Stimulated activated CD4-positive, alpha-beta T cell treated with anti-CD3 and anti-CD28 coated beads, Interleukin-4, amount 100 ng/mL, for 1 hour (primary cell): ENCODE data around the gene LACRT.
A peak's percentile ranks its signal among the peaks of the same experiment; 100 is the strongest.

Experiments used
- DNase-seq: peaks from one replicate; pipeline ENCODE4 v3.0.0-alpha.2; 2020

Gene LACRT

GRCh38 chr12:54631988-54632728 is 2.5 kb downstream of the LACRT start:
- DNase-seq = no peak

- DNase-seq = no peak
Observed at GRCh38 chr12:54631551-54631950, 3.1 kb downstream of the LACRT start.

DNA sequence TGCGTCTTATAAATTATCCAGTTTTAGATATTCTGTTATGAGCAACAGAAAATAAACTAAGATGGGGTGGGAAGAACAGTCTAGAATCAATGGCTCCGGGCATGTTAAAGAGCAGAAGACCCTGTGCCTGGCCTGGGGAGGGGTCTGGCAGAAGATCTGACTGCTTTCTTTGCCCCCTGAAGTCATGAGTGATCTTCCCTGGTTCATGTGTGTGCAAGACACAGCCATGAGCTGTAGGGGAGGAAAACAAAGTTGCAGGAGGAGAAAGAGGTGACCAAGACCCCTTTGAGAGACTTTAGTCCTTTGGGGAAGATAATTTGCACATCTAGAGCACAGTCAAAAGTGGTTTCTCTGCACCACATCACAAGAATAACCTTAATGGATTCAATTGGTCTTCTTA is 4.8 kb downstream of the LACRT start:
- DNase-seq = no peak

GRCh38 chr12:54628186-54628846 is 6.4 kb downstream of the LACRT start:
- DNase-seq = no peak

DNA sequence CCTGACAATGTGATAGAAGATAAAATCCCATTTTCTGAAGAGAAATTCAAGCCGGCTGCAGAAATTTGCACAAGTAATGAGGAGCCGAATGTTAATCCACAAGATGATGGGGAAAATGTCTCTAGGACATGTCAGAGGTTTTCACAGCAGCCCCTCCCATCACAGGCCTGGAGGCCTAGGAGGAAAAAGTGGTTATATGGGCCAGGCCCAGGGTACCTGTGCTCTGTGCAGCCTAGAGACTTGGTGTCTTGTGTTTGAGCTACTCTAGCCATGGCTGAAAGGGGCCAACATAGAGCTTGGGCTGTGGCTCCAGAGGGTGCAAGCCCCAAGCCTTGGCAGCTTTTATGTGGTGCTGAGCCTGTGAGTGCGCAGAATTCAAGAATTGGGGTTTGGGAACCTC is 7.4 kb downstream of the LACRT start:
- DNase-seq = no peak

- DNase-seq = no peak
Observed at GRCh38 chr12:54625598-54625997, 9.1 kb downstream of the LACRT start.

- DNase-seq = no peak
Observed at GRCh38 chr12:54624315-54625279, 10.1 kb downstream of the LACRT start.

DNA sequence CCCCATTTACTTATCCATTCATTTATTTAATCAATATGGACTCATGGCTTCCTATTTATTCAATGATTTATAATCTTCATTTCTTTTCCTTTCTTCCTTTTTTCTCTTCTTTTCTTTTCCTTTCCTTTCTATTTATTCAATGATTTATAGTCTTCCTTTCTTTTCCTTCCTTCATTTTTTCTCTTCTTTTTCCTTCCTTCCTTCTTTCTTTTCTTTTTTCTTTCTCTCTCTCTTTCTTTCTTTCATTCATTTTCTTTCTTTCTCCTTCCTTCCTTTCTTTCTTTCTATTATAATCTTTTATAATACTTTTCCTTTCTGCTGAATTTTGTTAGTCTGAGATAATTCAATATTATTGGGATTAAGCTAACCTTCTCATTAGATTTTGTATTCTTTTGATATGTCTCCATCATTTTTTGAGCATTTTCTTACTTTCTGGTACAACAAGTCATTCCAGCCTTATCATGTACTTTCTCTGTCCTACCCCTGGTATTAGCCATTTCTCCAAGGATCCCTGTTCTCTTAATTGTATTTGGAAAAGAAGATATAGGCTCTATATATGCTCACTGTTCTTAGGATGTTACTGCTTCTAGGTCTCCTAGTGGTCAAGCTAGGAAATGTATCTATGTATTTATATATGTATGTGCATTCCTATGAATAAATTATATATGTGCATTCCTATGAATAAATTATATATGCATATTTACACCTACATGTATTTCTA is 12.1 kb downstream of the LACRT start:
- no peak for DNase-seq

GRCh38 chr12:54616933-54617680 is 17.6 kb downstream of the LACRT start:
- DNase-seq = no peak

DNA sequence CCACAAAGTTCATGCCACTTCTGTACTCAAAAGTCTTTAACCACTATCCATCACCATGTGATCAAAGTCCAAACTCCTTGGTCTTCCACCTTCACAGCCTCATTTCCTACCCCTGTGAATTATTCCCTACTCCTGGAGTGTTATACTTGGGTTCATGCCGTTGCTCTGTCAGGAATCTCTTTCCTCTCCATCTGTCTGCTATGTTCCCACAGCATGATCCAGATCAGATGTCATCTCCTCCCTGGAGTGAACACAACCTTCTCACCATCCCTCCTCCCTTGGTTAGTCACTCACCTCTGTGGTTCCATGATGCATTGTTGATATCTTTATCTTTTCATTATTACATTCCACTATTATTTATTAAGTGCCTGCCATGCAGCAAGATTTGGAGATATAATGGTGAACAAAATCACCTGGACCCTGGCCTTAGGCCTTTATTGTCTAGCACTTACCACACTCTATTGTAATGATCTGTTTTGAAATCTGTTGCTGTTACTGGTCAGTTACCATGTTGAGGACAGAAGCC is 22.4 kb downstream of the LACRT start:
- no peak for DNase-seq

GRCh38 chr12:54611715-54612149 is 23.0 kb downstream of the LACRT start:
- no peak for DNase-seq

- no peak for DNase-seq
Observed at GRCh38 chr12:54608769-54609168, 25.9 kb downstream of the LACRT start.

DNA sequence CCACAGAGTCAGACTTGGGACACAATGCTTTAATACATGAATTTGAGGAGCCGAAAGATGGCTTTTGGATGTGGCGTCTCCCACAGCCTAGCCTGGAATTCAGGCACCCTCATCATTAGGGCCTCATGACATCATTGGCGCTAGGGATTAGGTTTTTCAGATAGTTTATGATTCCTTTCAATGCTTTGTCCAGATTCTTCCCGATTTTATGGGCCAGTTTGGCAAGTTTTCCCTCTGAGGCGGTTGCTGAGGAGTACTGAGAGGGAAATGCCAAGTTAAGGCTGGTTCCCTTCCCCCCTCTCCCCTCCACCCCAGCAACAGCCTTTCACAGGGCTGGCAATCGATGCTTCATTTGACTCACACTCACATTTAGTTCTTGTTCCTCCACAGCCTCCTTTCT is 26.5 kb downstream of the LACRT start:
- DNase-seq = no peak

DNA sequence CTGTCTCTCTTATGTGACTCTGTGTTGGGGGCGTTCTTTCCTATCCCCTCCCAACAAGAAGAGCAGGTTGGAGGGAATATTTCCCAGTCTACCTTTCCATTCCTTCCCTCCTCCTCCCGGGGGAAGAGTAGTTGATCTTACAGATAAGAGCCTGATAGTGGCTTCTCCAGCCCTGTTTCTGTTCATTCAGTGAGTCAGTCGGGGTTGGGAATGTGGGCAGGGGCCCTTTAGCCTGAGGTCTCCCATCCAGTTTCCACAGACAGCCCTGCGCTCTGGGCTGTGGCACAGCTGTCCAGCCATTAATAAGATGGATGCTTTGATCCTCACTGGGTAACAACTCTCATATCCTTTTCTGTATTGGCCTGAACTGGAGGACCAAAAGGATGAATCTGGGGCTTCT is 28.1 kb downstream of the LACRT start:
- DNase-seq = no peak

DNA sequence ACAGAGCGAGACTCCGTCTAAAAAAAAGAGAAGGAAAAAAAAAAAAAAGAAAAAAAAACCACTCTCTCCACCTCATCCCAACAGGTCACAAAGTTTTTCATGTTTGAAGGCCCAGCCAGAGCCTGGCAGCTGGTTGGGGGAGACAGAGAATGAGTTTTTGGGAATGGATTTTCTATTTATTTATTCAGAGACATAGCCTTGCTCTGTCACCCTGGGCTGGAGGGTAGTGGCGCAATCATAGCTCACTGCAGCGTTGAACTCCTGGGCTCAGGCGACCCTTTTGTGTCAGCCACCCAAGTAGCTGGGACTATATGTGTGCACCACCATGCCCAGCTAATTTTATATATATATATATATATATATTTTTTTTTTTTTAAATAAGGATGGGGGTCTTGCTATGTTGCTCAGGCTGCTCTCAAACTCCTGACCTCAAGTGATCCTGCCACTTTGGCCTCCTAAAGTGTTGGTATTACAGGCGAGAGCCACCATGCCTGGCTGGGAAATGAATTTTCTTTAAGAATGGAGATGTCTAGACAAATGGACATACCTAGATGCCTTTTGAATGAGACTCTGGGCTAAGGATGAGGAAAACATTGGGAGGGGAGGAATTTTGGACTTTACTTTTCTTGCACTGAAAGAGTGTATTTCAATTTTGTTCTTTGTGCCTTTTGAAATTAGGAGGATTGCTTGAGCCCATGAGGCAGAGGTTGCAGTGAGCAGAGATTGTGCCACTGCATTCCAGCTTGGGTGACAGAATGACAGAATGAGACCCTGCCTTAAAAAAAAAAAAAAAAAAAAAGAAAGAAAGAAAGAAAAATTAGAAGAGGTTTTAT is 29.3 kb downstream of the LACRT start:
- no peak for DNase-seq

GRCh38 chr12:54604436-54604835 is 30.3 kb downstream of the LACRT start:
- DNase-seq = no peak

DNA sequence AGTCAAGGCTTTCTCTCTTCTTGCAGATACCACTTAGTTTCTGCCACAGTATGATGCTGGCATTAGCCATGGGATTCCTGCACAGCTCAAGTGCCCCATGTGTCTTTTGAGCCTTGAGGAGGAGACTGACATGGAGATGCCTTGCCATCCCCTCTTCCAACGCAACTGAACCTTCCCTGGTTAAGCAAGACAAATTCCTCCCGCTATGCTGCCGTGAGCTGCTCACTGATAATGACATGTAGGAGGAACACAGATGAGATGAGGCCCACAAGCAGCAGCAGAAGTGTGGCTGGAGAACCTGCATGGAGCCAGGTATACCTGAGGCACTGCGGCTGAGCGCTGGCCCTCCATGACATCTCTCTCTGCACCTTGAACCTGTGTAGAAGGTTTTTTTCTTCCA is 30.8 kb downstream of the LACRT start:
- DNase-seq = no peak

DNA sequence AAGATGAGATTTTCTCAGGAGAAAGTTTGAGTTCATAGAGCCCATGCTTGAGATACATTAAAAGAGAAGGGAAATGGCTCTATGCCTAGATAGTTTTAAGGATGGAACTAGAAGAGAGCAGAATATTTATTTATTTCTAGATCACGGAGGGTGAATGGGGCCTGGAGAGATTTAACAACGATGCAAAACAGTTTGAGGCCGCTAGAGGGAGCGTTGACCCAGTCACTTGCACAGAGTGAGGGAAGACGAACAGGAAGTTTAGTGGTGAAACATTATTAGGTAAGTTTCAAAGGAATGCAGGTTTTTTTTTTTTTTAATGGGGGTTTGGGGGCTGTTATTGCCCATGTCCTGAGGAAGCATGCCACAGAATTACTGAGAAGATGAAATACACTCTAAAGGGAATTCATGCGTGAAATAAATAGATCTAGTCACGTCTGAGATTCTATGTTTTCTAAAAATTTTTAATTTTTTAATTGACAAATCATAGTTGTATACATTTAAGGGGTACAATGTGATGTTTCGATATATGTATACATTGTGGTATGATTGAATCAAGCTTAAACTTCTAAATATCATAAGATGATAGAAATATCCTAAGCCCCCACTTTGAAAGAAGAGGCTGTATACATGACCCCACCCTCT is 31.4 kb downstream of the LACRT start:
- DNase-seq = peak; percentile 58

GRCh38 chr12:54602661-54603060 is 32.0 kb downstream of the LACRT start:
- no peak for DNase-seq

DNA sequence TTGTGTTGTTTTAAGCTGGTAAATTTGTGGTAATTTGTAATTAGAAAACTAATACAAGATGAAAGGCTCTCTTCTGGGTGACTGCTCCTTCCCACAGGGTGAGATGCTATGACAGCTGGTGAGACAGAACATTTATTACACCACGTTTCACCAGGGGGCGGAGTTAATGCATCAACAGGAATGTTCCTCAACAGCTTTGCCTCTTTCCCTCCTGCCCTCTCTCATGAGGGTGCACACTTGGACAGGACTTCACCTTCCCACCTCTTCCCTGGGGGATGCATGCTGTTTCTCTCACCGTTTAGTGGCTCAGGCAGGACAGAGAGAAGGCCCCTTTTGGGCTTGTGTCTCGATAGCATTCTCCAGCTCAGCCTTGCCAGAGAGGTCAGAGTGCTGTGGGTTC is 32.9 kb downstream of the LACRT start:
- DNase-seq = no peak
